PC-9 (cell line): Measurements from ENCODE around the gene BRD8. TPM values are rescaled to one million over a fixed set of nuclear protein-coding genes. Genes with fewer than 3 reads are reported as not detected.

Source experiments
- BruUV-seq: library from RNA; stranded (reverse); fragments of 400-500 nt; replicated peaks from 2 replicates; lab custom pipeline; 2021; lab: Mats Ljungman, UMichigan
- CTCF ChIA-PET: fragments of 300-600 bp; sonication (Branson Sonifier 250); formaldehyde crosslinking; loops from one replicate; lab custom pipeline; 2022; ENCODE audit warnings: antibody characterized with exemption; lab: Charles Lee
- POLR2A ChIA-PET: fragments of 300-600 bp; sonication (Branson Sonifier 250); formaldehyde crosslinking; loops from one replicate; lab custom pipeline; 2022; ENCODE audit warnings: antibody characterized with exemption; ENCODE audit not compliant: unreplicated experiment; lab: Charles Lee
- DNase-seq, 2 experiments: peaks; one replicate each; pipeline versions ENCODE4 v3.0.0 to v3.0.0-alpha.2; 2015 to 2022; ENCODE audit warnings: mixed read lengths in 1 of 2
- H2AFZ ChIP-seq: fragments of 200-600 bp; sonication (generic); 2 replicates; pipeline ENCODE4 v1.8.1; 2017; ENCODE audit warnings: antibody characterized with exemption
- H3F3A ChIP-seq: fragments of 200-600 bp; sonication (generic); 2 replicates; pipeline ENCODE4 v1.8.1; 2017; ENCODE audit warnings: antibody characterized with exemption, mild to moderate bottlenecking, low read depth; ENCODE audit not compliant: insufficient read depth
- H3K27ac ChIP-seq: fragments of 200-600 bp; sonication (generic); 2 replicates; pipeline ENCODE4 v1.6.1; 2016; ENCODE audit warnings: mixed run types
- H3K27me3 ChIP-seq: fragments of 200-600 bp; sonication (generic); 2 replicates; pipeline ENCODE4 v1.6.1; 2016; ENCODE audit warnings: low read depth, mixed run types; ENCODE audit not compliant: insufficient read depth
- H3K36me3 ChIP-seq: fragments of 200-600 bp; sonication (generic); 2 replicates; pipeline ENCODE4 v1.6.1; 2016; ENCODE audit warnings: low read depth, mixed run types
- H3K4me1 ChIP-seq: fragments of 200-600 bp; sonication (generic); replicated peaks from 2 replicates; pipeline ENCODE4 v1.6.1; 2016; ENCODE audit warnings: mixed run types; ENCODE audit not compliant: insufficient read depth
- H3K4me2 ChIP-seq: fragments of 200-600 bp; sonication (generic); 2 replicates; pipeline ENCODE4 v1.6.1; 2017; ENCODE audit warnings: mixed run types
- H3K4me3 ChIP-seq: fragments of 200-600 bp; sonication (generic); 2 replicates; pipeline ENCODE4 v1.6.1; 2016; ENCODE audit warnings: mixed run types
- H3K79me2 ChIP-seq: fragments of 200-600 bp; sonication (generic); 2 replicates; pipeline ENCODE4 v1.6.1; 2017; ENCODE audit warnings: low read depth, mixed run types
- H3K9me2 ChIP-seq: fragments of 200-600 bp; sonication (generic); 2 replicates; pipeline ENCODE4 v1.8.1; 2017; ENCODE audit warnings: mild to moderate bottlenecking; ENCODE audit not compliant: insufficient read depth
- H3K9me3 ChIP-seq: fragments of 200-600 bp; sonication (generic); 2 replicates; pipeline ENCODE4 v1.8.1; 2016; ENCODE audit warnings: low read depth; ENCODE audit not compliant: insufficient read depth
- H4K20me1 ChIP-seq: fragments of 200-600 bp; sonication (generic); 2 replicates; pipeline ENCODE4 v1.8.1; 2017; ENCODE audit not compliant: insufficient read depth
- CTCF ChIP-seq: fragments of 200-600 bp; sonication (generic); conservative IDR thresholded peaks from 2 replicates; pipeline ENCODE4 v1.6.1; 2017; ENCODE audit warnings: mixed run types, antibody characterized with exemption, mild to moderate bottlenecking, moderate library complexity
- EZH2 ChIP-seq: fragments of 200-600 bp; sonication (generic); IDR thresholded peaks from 2 replicates; pipeline ENCODE4 v1.8.0; 2017; ENCODE audit warnings: antibody characterized with exemption, low read depth
- intact Hi-C: fragments of 100-400 bp; cut with micrococcal nuclease; formaldehyde crosslinking; loops from one replicate; pipeline ENCODE4 v1.10.0; 2022; ENCODE audit not compliant: unreplicated experiment
- total RNA-seq: library from RNA; stranded (reverse); gene quantifications from 2 replicates; pipeline ENCODE4 v1.2.3, GENCODE V29; 2021

BRD8 gene
- total RNA-seq, 1 experiment from 2014 or later, result 171 TPM

GRCh38 chr5:138180183-138180782 is 1.9 kb upstream of the BRD8 start:
- Histone ChIP-seq H2AFZ (no peak overlapping the region), H3K27me3 (no peaks in the 10 kb centered on the region), H4K20me1 (peaks cover 14% of the 10 kb centered on the region; the same call in 1 of the 2 replicates), H3K79me2 (peaks cover 53% of the 10 kb centered on the region), H3K9me2 (no peaks in the 10 kb centered on the region), H3K4me3 (peak overlapping the region; percentile 83), H3K4me2 (peak overlapping the region; percentile 85), H3K9me3 (no peaks in the 10 kb centered on the region), H3K4me1 (peaks cover 19% of the 10 kb centered on the region), H3K36me3 (peaks cover 15% of the 10 kb centered on the region; the same call in 1 of the 2 replicates), H3K27ac (no peak overlapping the region), H3F3A (no peaks in the 10 kb centered on the region)
- peak; percentile 16 to 76 for DNase-seq
- ChIA-PET POLR2A (interaction anchor here (0.6 kb wide), 1 partner anchor 33 kb away, joined by 5 read pairs; the partner anchor contains the start of gene CDC23), CTCF (interaction anchor here (0.6 kb wide), 1 partner anchor 1418 kb away, joined by 10 read pairs; no protein-coding TSS in a partner anchor)
- peak; percentile 74 for TF ChIP-seq CTCF
- no peak for TF ChIP-seq EZH2
- intact Hi-C loops, result loop anchor here (1.0 to 10.0 kb wide), 2 partner anchors 103 to 365 kb away; partner anchors contain the start of gene ETF1
- no TSS peak for BruUV-seq

- H3K36me3 ChIP-seq, result peaks cover 17% of the 10 kb centered on the region; the same call in 1 of the 2 replicates
- no peaks in the 10 kb centered on the region for H3K9me2 ChIP-seq
- H2AFZ ChIP-seq, result peak overlapping the region; percentile 98
- BruUV-seq, result TSS peak; percentile 66
- no peaks in the 10 kb centered on the region for H3F3A ChIP-seq
- intact Hi-C loops, result loop anchor here (2.0 kb wide), 1 partner anchor 33 kb away; the partner anchor contains the start of gene CDC23
- peak overlapping the region; percentile 85 for H3K4me2 ChIP-seq
- peaks cover 57% of the 10 kb centered on the region for H3K79me2 ChIP-seq
- no peaks in the 10 kb centered on the region for H3K27me3 ChIP-seq
- H3K4me3 ChIP-seq, result peak overlapping the region; percentile 83
- peaks cover 19% of the 10 kb centered on the region for H3K4me1 ChIP-seq
- TF ChIP-seq CTCF (no peak), EZH2 (no peak)
- ChIA-PET POLR2A (interaction anchor here (0.5 to 0.9 kb wide), 4 partner anchors 34 to 921 kb away, joined by 3 to 4 read pairs (median 4); partner anchors contain the start of gene CDC25C), CTCF (interaction anchor here (0.6 to 1.0 kb wide), 2 partner anchors 173 to 1419 kb away, joined by 3 to 10 read pairs; no protein-coding TSS in a partner anchor)
- H3K27ac ChIP-seq, result no peak overlapping the region
- H3K9me3 ChIP-seq, result no peaks in the 10 kb centered on the region
- DNase-seq, result peak in 1 of 2 experiments; percentile 15
- peaks cover 17% of the 10 kb centered on the region; the same call in 1 of the 2 replicates for H4K20me1 ChIP-seq
These were observed 937 bp upstream of the BRD8 start for GRCh38 chr5:138179277-138179857.

- ChIA-PET POLR2A (interaction anchor here (0.6 to 0.7 kb wide), 3 partner anchors 18 to 175 kb away, joined by 3 to 4 read pairs (median 4); no protein-coding TSS in a partner anchor), CTCF (interaction anchor here (0.7 to 1.0 kb wide), 2 partner anchors 174 to 176 kb away, joined by 3 to 4 read pairs; no protein-coding TSS in a partner anchor)
- TF ChIP-seq CTCF (no peak), EZH2 (no peak)
- H3K79me2 ChIP-seq, result peaks cover 68% of the 10 kb centered on the region
- peak overlapping the region; percentile 85 for H3K4me2 ChIP-seq
- intact Hi-C loops, result loop anchor here (2.0 kb wide), 1 partner anchor 35 kb away; the partner anchor contains the start of gene CDC23
- peak overlapping the region; percentile 98 for H2AFZ ChIP-seq
- H3K9me2 ChIP-seq, result no peaks in the 10 kb centered on the region
- H3K36me3 ChIP-seq, result peaks cover 28% of the 10 kb centered on the region
- H3K4me1 ChIP-seq, result peaks cover 19% of the 10 kb centered on the region
- peak overlapping the region; percentile 83 for H3K4me3 ChIP-seq
- peak in 1 of 2 experiments; percentile 21 for DNase-seq
- H3K27ac ChIP-seq, result peak overlapping the region; percentile 45
- no peaks in the 10 kb centered on the region for H3K9me3 ChIP-seq
- BruUV-seq, result TSS peak; percentile 69
- H3K27me3 ChIP-seq, result no peaks in the 10 kb centered on the region
- peaks cover 29% of the 10 kb centered on the region for H4K20me1 ChIP-seq
- H3F3A ChIP-seq, result no peaks in the 10 kb centered on the region
These were observed 402 bp downstream of the BRD8 start for GRCh38 chr5:138177941-138178515.
